K562 (cell line): ENCODE data around the gene SFXN5. TPM values are rescaled to one million over a fixed set of nuclear protein-coding genes. Genes with fewer than 3 reads are reported as not detected.

ENCODE experiments used
- ATAC-seq: fragments of 200-7000 bp; cut with Tn5 transposase; 3 replicates; pipeline ENCODE4 v1.9.1; 2020; ENCODE audit warnings: moderate library complexity
- BruUV-seq: library from RNA; stranded (reverse); fragments of 400-500 nt; replicated peaks from 2 replicates; lab custom pipeline; 2021; lab: Mats Ljungman, UMichigan
- CTCF ChIA-PET: fragments of 300-600 bp; formaldehyde crosslinking; extraction: SDS; loops from one replicate; lab custom pipeline; 2021; ENCODE audit warnings: low intra/inter-chr PET ratio; lab: Yijun Ruan, JAX
- POLR2A ChIA-PET: fragments of 300-600, 350-650 bp; sonication (Branson Sonifier 250); formaldehyde crosslinking; extraction: SDS; loops from one replicate; lab custom pipeline; 2021; ENCODE audit warnings: antibody characterized with exemption, inconsistent platforms; lab: Yijun Ruan, JAX
- DNase-seq, 4 experiments: peaks; one replicate each; pipeline versions ENCODE4 v3.0.0 to v3.0.0-alpha.2; 2011 to 2018; ENCODE audit warnings: low spot score in 3 of 4, mixed read lengths in 3 of 4; ENCODE audit errors: extremely low read depth in 1 of 4
- FAIRE-seq: peaks from 2 replicates; lab custom pipeline; 2011; peaks lifted over from hg19 to GRCh38; lab: Jason Lieb, UNC
- H2AFZ ChIP-seq: 2 replicates; pipeline ENCODE4 v1.6.0; 2011; ENCODE audit warnings: low read depth, low read length, control low read depth, inconsistent platforms
- H3K27ac ChIP-seq: fragments of 200-600 bp; 3 replicates; pipeline ENCODE4 v1.8.0; 2011; ENCODE audit warnings: low read depth, mild to moderate bottlenecking, control low read depth, inconsistent platforms, low read length, moderate library complexity, mixed read lengths; ENCODE audit errors: extremely low read depth
- H3K27me3 ChIP-seq, 2 experiments: fragments of 300-600 bp in 1 of 2; 2 replicates in 1 of 2; 3 replicates in 1 of 2; pipeline versions ENCODE4 v1.6.0 to v1.8.0; 2011; ENCODE audit warnings: inconsistent platforms in 2 of 2, low read length in 2 of 2, mild to moderate bottlenecking in 1 of 2, mixed read lengths in 1 of 2, moderate library complexity in 1 of 2; ENCODE audit not compliant: control insufficient read depth in 2 of 2, insufficient read depth in 2 of 2
- H3K36me3 ChIP-seq: fragments of 300-600 bp; 3 replicates; pipeline ENCODE4 v1.8.0; 2011; ENCODE audit warnings: mild to moderate bottlenecking, low read length, inconsistent platforms; ENCODE audit not compliant: control insufficient read depth, insufficient read depth
- H3K4me1 ChIP-seq, 2 experiments: fragments of 200-600 bp in 1 of 2; replicated peaks in 1 of 2; 2 replicates in 1 of 2; 3 replicates in 1 of 2; pipeline versions ENCODE4 v1.5.1 to v1.8.0; 2011; ENCODE audit warnings: inconsistent platforms in 2 of 2, low read length in 2 of 2, mild to moderate bottlenecking in 1 of 2, mixed read lengths in 1 of 2, moderate library complexity in 1 of 2; ENCODE audit not compliant: control insufficient read depth in 2 of 2, insufficient read depth in 2 of 2
- H3K4me2 ChIP-seq: 2 replicates; pipeline ENCODE4 v1.6.1; 2011; ENCODE audit warnings: low read length, control low read depth, inconsistent platforms, mixed read lengths; ENCODE audit not compliant: insufficient read depth
- H3K4me3 ChIP-seq: fragments of 200-600 bp; sonication (generic), shearing (Covaris generic); 2 replicates; pipeline ENCODE4 v1.5.1; 2016; ENCODE audit warnings: control low read depth, inconsistent platforms
- H3K79me2 ChIP-seq: fragments of 200-600 bp; 3 replicates; pipeline ENCODE4 v1.8.0; 2011; ENCODE audit warnings: low read length, inconsistent platforms; ENCODE audit not compliant: control insufficient read depth, insufficient read depth
- H3K9ac ChIP-seq, 2 experiments: 2 replicates each; pipeline versions ENCODE4 v1.6.0 to v1.6.1; 2011; ENCODE audit warnings: low read depth in 2 of 2, low read length in 2 of 2, control low read depth in 1 of 2, inconsistent platforms in 1 of 2, mild to moderate bottlenecking in 1 of 2, mixed read lengths in 1 of 2; ENCODE audit not compliant: insufficient read depth in 1 of 2
- H3K9me1 ChIP-seq: one replicate; pipeline ENCODE4 v1.6.0; 2011; ENCODE audit warnings: inconsistent platforms, mild to moderate bottlenecking, low read length, moderate library complexity; ENCODE audit not compliant: control insufficient read depth, insufficient read depth
- H3K9me3 ChIP-seq: replicated peaks from 2 replicates; pipeline ENCODE4 v1.5.1; 2011; ENCODE audit warnings: low read depth, low read length, inconsistent platforms; ENCODE audit not compliant: control insufficient read depth, insufficient read depth
- H4K20me1 ChIP-seq: replicated peaks from 2 replicates; pipeline ENCODE4 v1.6.1; 2011; ENCODE audit warnings: low read length, inconsistent platforms, mixed read lengths; ENCODE audit not compliant: control insufficient read depth, insufficient read depth
- BCOR ChIP-seq: fragments of 450-650 bp; IDR thresholded peaks from 2 replicates; pipeline ENCODE4 v1.6.1; 2016
- CBFA2T3 ChIP-seq: fragments of 450-650 bp; IDR thresholded peaks from 2 replicates; pipeline ENCODE4 v1.6.1; 2017
- DMBX1 ChIP-seq: fragments of 250-450 bp; sonication (Bioruptor Pico); IDR thresholded peaks from 2 replicates; pipeline ENCODE4 v1.8.0; 2022; ENCODE audit warnings: inconsistent platforms, mild to moderate bottlenecking, moderate library complexity, borderline replicate concordance
- KDM5B ChIP-seq: fragments of 200-600 bp; sonication (generic); IDR thresholded peaks from 2 replicates; pipeline ENCODE4 v1.6.1; 2012; ENCODE audit warnings: low read depth, mild to moderate bottlenecking, moderate library complexity, low read length, control low read depth, inconsistent platforms; ENCODE audit not compliant: insufficient replicate concordance
- MYBL2 ChIP-seq, 2 experiments: fragments of 450-650 bp in 1 of 2; sonication (generic) in 1 of 2; formaldehyde crosslinking in 1 of 2; IDR thresholded peaks; 2 replicates each; pipeline versions ENCODE4 v1.6.1 to v1.8.1; 2017 to 2022; ENCODE audit warnings: borderline replicate concordance in 1 of 2, inconsistent platforms in 1 of 2, low read depth in 1 of 2, mild to moderate bottlenecking in 1 of 2, missing genetic modification reagents in 1 of 2, moderate library complexity in 1 of 2
- VEZF1 ChIP-seq: fragments of 200-800 bp; sonication (Bioruptor generic); IDR thresholded peaks from 2 replicates; pipeline ENCODE4 v1.6.1; 2017; ENCODE audit warnings: missing genetic modification characterization, missing compliant biosample characterization
- XRCC5 ChIP-seq: fragments of 200-400 bp; formaldehyde crosslinking; IDR thresholded peaks from 2 replicates; pipeline ENCODE4 v1.6.1; 2017; ENCODE audit warnings: low read depth, mild to moderate bottlenecking, low read length
- ZBTB26 ChIP-seq: fragments of 450-650 bp; formaldehyde crosslinking; IDR thresholded peaks from 2 replicates; pipeline ENCODE4 v1.4.0; 2022; ENCODE audit warnings: missing genetic modification characterization
- ZBTB34 ChIP-seq: fragments of 250-450 bp; sonication (Bioruptor Pico); IDR thresholded peaks from 2 replicates; pipeline ENCODE4 v1.8.0; 2021; ENCODE audit warnings: mild to moderate bottlenecking, moderate library complexity
- ZNF212 ChIP-seq: fragments of 450-650 bp; formaldehyde crosslinking; IDR thresholded peaks from 2 replicates; pipeline ENCODE4 v1.4.0; 2020; ENCODE audit warnings: mild to moderate bottlenecking
- WGBS: fragments of 100-300 bp; shearing (Covaris generic); methylation state at CpG from one replicate; pipeline ENCODE4 v1.1.6; 2016; ENCODE audit warnings: low coverage, mixed read lengths; ENCODE audit not compliant: insufficient coverage; ENCODE audit errors: missing lambda C conversion rate; 5-methylcytosine and 5-hydroxymethylcytosine counted together
- in situ Hi-C: fragments of 300-500 bp; cut with MboI; formaldehyde crosslinking; loops from 4 replicates; pipeline ENCODE4 v1.15.0; 2018; ENCODE audit warnings: inconsistent platforms, mixed read lengths
- intact Hi-C: fragments of 100-400 bp; cut with micrococcal nuclease; formaldehyde crosslinking; loops from 2 replicates; pipeline ENCODE4 v1.14.2; 2022
- polyA plus RNA-seq, 8 experiments: library from polyadenylated mRNA; depleted of rRNA in 4 of 8; stranded (reverse) in 5 of 8; unstranded in 3 of 8; fragments of >200 nt; fragmentation: Nextera tagmentation in 2 of 8; fragmentation: Illumina TruSeq in 1 of 8; extraction: Ambion mirVana in 2 of 8; extraction: Trizol in 1 of 8; gene quantifications; 2 replicates each; pipeline versions ENCODE4 v1.2.1 to v1.2.3, GENCODE V29; 2011 to 2014; ENCODE audit warnings: inconsistent platforms in 1 of 8, missing spikeins in 1 of 8
- total RNA-seq, 7 experiments: library from RNA; depleted of rRNA in 6 of 7; stranded (reverse); fragments of >200 nt in 6 of 7; fragmentation: Illumina TruSeq in 2 of 7; extraction: Trizol in 2 of 7; gene quantifications; 2 replicates each; pipeline versions ENCODE4 v1.2.1 to v1.2.3, GENCODE V29; 2011 to 2021; ENCODE audit warnings: low replicate concordance in 1 of 7

Gene SFXN5
- total and polyA plus RNA-seq, 9 of the 15 experiments (the other 6 are each of a cell fraction or from before 2014, with no cell fraction given), result 8.3 to 22.6 (median 16.0) TPM

- TF ChIP-seq VEZF1, result no peak
These were observed 79.4 kb downstream of the SFXN5 start (continued) for GRCh38 chr2:72991980-72992733.

- no peaks in the 10 kb centered on the region for H3K36me3 ChIP-seq
- no peak for FAIRE-seq
- no peaks in the 10 kb centered on the region for H3K9me3 ChIP-seq
- in situ Hi-C loops, result no loop called here
- TF ChIP-seq ZBTB26 (CRISPR knock-in tag) (no peak), CBFA2T3 (no peak), MYBL2 (IDR thresholded peaks at IDR 0.05; ENCODE audit: low read depth) (no peak), MYBL2 (CRISPR knock-in tag; IDR thresholded peaks at IDR 0.05; ENCODE audit: borderline replicate concordance) (no peak), XRCC5 (no peak), BCOR (no peak), KDM5B (no peak), ZBTB34 (CRISPR knock-in tag) (no peak), DMBX1 (CRISPR knock-in tag) (no peak), ZNF212 (CRISPR knock-in tag) (no peak)
- 80% methylated on average over 6 of the region's 6 CpGs for whole genome bisulfite sequencing
- BruUV-seq, result no TSS peak
- no peak for DNase-seq
- no peak overlapping the region for H2AFZ ChIP-seq
- ChIA-PET POLR2A (interaction anchor here (0.7 to 1.1 kb wide), 4 partner anchors 12 to 104 kb away, joined by 3 read pairs; no protein-coding TSS in a partner anchor), CTCF (interaction anchor here (0.6 kb wide), 1 partner anchor 25 kb away, joined by 3 read pairs; no protein-coding TSS in a partner anchor)
- H3K27ac ChIP-seq, result no peak overlapping the region
- H3K4me3 ChIP-seq, result no peak overlapping the region
- no peaks in the 10 kb centered on the region for H3K79me2 ChIP-seq
- H3K4me1 ChIP-seq, result peaks cover under 1 to 13% of the 10 kb centered on the region in 2 experiments; a peak in 4 of 5 replicates
- intact Hi-C loops, result no loop called here
- ATAC-seq, result no peak
- H4K20me1 ChIP-seq, result no peaks in the 10 kb centered on the region
- no peak overlapping the region for H3K9ac ChIP-seq
- no peaks in the 10 kb centered on the region for H3K27me3 ChIP-seq
- H3K9me1 ChIP-seq, result peaks cover 3% of the 10 kb centered on the region
- H3K4me2 ChIP-seq, result no peak overlapping the region
These were observed 80.1 kb downstream of the SFXN5 start for GRCh38 chr2:72991439-72991725.
